Camera-type eye (tissue), 1 donor: ENCODE data around the gene ZFAND2A. TPM values are rescaled to one million over a fixed set of nuclear protein-coding genes. Genes with fewer than 3 reads are reported as not detected.

Source experiments
- total RNA-seq: library from RNA; depleted of rRNA; stranded (reverse); fragments of >200 nt; gene quantifications from one replicate; pipeline ENCODE4 v1.2.3, GENCODE V29; 2014

The ZFAND2A gene, protein sequence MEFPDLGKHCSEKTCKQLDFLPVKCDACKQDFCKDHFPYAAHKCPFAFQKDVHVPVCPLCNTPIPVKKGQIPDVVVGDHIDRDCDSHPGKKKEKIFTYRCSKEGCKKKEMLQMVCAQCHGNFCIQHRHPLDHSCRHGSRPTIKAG
- total RNA-seq = 17.0 TPM

DNA sequence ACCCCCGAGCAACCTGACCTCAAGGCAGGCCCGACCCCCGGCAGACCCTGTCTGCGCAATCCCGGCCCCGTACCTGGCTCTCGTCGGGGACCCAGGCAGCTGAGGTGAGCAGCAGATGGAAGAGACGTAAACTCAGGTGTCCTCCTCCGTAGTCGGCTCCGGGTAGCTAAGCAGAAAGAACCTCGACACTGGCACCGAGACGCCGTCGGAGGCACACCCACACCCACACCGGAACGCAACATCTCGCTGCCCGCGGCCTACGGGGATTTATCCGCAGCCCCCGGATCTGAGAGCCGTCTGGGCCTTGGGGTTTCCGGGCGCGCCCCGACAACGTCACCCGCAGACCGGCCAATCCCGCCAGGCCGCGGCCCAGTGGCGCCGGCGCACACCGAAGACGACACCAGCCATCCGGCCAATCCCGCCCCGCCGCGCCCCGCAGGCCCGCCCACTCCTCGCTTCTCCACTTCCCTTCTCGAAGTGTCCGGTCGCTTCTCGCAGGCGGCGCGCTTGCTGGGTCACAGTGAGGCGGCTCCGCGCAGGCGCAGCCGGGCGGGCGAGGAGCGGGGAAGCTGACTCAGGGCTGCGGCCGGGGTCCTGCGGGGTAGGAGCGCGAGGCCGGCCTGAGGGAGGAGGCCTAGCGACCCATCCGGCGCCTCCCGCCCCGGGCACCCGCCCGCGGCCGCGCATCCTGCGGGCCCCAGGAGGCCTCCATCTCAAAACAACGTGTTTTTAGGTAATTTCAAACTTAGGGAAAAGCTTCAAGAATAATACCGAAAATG, at the start of gene ZFAND2A:
TSS of gene ZFAND2A (minus strand) at position 306 of the 779 bp plus-strand sequence. CDS start 1,984 bp downstream, outside the sequence.

Other genes with a start within 250 kb of the ZFAND2A start
- gene ADAP1, start 205.5 kb downstream of the ZFAND2A start, total RNA-seq = 11.3 TPM
- gene COX19, start 184.6 kb downstream of the ZFAND2A start, total RNA-seq = 15.0 TPM
- gene CYP2W1, start 177.0 kb downstream of the ZFAND2A start, total RNA-seq = 14.5 TPM
- gene GPR146, start 115.7 kb downstream of the ZFAND2A start, total RNA-seq = 9.5 TPM
- 4.1 TPM for gene GPER1, start 72.1 kb downstream of the ZFAND2A start, total RNA-seq
- 1.3 TPM for gene UNCX, start 72.7 kb upstream of the ZFAND2A start, total RNA-seq